Left lung (tissue), 10 donors: ENCODE data around the gene SKIC8. TPM values are rescaled to one million over a fixed set of nuclear protein-coding genes. Genes with fewer than 3 reads are reported as not detected.

ENCODE experiments used
- ATAC-seq: fragments of 200-7000 bp; cut with Tn5 transposase; one replicate; pipeline ENCODE4 v1.9.1; 2020; ENCODE audit warnings: moderate library complexity
- DNase-seq, 4 donors: peaks; one replicate each; pipeline ENCODE4 v3.0.0-alpha.2; 2013 to 2020
- H3K27ac ChIP-seq, 2 donors: fragments of 200-600 bp; sonication (generic) in 1 of 2; one replicate each; pipeline versions ENCODE4 v1.5.0 to v1.8.0; 2020 to 2021
- H3K27me3 ChIP-seq, 2 donors: fragments of 200-600 bp; sonication (generic) in 1 of 2; one replicate each; pipeline versions ENCODE4 v1.5.0 to v1.8.0; 2020 to 2021
- H3K36me3 ChIP-seq, 2 donors: fragments of 200-600 bp; sonication (generic) in 1 of 2; one replicate each; pipeline versions ENCODE4 v1.5.0 to v1.8.0; 2020 to 2021
- H3K4me1 ChIP-seq, 2 donors: fragments of 200-600 bp; one replicate each; pipeline ENCODE4 v1.8.0; 2021
- H3K4me3 ChIP-seq, 2 donors: fragments of 200-600 bp; sonication (generic) in 1 of 2; one replicate each; pipeline versions ENCODE4 v1.5.0 to v1.8.0; 2020 to 2021; ENCODE audit warnings: mild to moderate bottlenecking in 1 of 2
- H3K9me3 ChIP-seq, 2 donors: fragments of 200-600 bp; sonication (generic) in 1 of 2; one replicate each; pipeline versions ENCODE4 v1.5.0 to v1.8.0; 2020 to 2021
- CTCF ChIP-seq, 2 donors: fragments of 200-600 bp; sonication (generic) in 1 of 2; IDR thresholded peaks; one replicate each; pipeline versions ENCODE4 v1.5.0 to v1.8.0; 2021; ENCODE audit warnings: antibody characterized with exemption in 2 of 2
- intact Hi-C, 2 donors: fragments of 100-400 bp; cut with DNase I; formaldehyde crosslinking; loops; one replicate each; pipeline versions ENCODE4 v1.11.2 to v1.14.2; 2022
- polyA plus RNA-seq, 6 donors: library from polyadenylated mRNA; unstranded; fragments of 120-200 nt; gene quantifications; one replicate each; pipeline ENCODE4 v1.2.1, GENCODE V29; 2013; ENCODE audit not compliant: insufficient read length in 6 of 6
- total RNA-seq, 2 donors: library from RNA; stranded (reverse); fragmentation: NEBNext Ultra II Directional; extraction: Animal tissue kit (Norgen Biotek cat#: 25700); gene quantifications; one replicate each; pipeline ENCODE4 v1.2.1, GENCODE V29; 2021
- donor health status: DM: no; HTN: yes; CAD: no.
- donor health status: DM: no; HTN: no; CAD: no.

The SKIC8 gene
- total and polyA plus RNA-seq, 8 donors, result 36.1 to 122 (median 108) TPM

- DNase-seq (no peak), ATAC-seq (no peak)
- H3K36me3 ChIP-seq, result no peaks in the 10 kb centered on the region
- no peak for TF ChIP-seq CTCF (IDR thresholded peaks at IDR 0.05)
- no peaks in the 10 kb centered on the region for H3K9me3 ChIP-seq
- H3K4me1 ChIP-seq, result no peaks in the 10 kb centered on the region
- intact Hi-C loops, result loop anchor here (5.0 to 10.0 kb wide), 2 partner anchors 125 to 272 kb away; no protein-coding TSS in a partner anchor
- no peak overlapping the region for H3K27ac ChIP-seq
- H3K27me3 ChIP-seq, result peaks cover 0 to 4% of the 10 kb centered on the region in 2 donors
- no peak overlapping the region for H3K4me3 ChIP-seq
These were observed 62.3 kb downstream of the SKIC8 start for GRCh38 chr15:78237146-78237545.

GRCh38 chr15:78236491-78236890 lies 62.9 kb downstream of the SKIC8 start:
- H3K4me1 ChIP-seq, result no peaks in the 10 kb centered on the region
- no peaks in the 10 kb centered on the region for H3K9me3 ChIP-seq

GRCh38 chr15:78234515-78235040 lies 64.8 kb downstream of the SKIC8 start, which contains the start of gene ACSBG1:
Gene ACSBG1, minus strand, starts transcription at chr15:78234565. Its CDS starts 64 bp downstream, at chr15:78234501.
- Histone ChIP-seq H3K27me3 (no peaks in the 10 kb centered on the region), H3K9me3 (no peaks in the 10 kb centered on the region)
- intact Hi-C loops, result loop anchor here (5.0 to 10.0 kb wide), 2 partner anchors 122 to 270 kb away; no protein-coding TSS in a partner anchor

More at GRCh38 chr15:78236491-78236890, 62.9 kb downstream of the SKIC8 start:
- no peak for ATAC-seq
- peaks cover 0 to 4% of the 10 kb centered on the region in 2 donors for H3K27me3 ChIP-seq
- H3K4me3 ChIP-seq, result no peak overlapping the region
- H3K27ac ChIP-seq, result no peak overlapping the region
- no peak for DNase-seq
- H3K36me3 ChIP-seq, result no peaks in the 10 kb centered on the region
- intact Hi-C loops, result loop anchor here (5.0 to 10.0 kb wide), 2 partner anchors 124 to 272 kb away; no protein-coding TSS in a partner anchor
- TF ChIP-seq CTCF (IDR thresholded peaks at IDR 0.05), result no peak

GRCh38 chr15:78233496-78233895 lies 65.9 kb downstream of the SKIC8 start:
- DNase-seq (no peak), ATAC-seq (no peak)
- no peaks in the 10 kb centered on the region for H3K27me3 ChIP-seq
- intact Hi-C loops, result loop anchor here in 1 of 2 donors (10.0 kb wide), 1 partner anchor 269 kb away; no protein-coding TSS in a partner anchor
- H3K4me1 ChIP-seq, result no peaks in the 10 kb centered on the region
- no peaks in the 10 kb centered on the region for H3K36me3 ChIP-seq
- H3K27ac ChIP-seq, result no peak overlapping the region
- H3K9me3 ChIP-seq, result no peaks in the 10 kb centered on the region
- no peak overlapping the region for H3K4me3 ChIP-seq
- TF ChIP-seq CTCF (IDR thresholded peaks at IDR 0.05), result no peak

More at GRCh38 chr15:78234515-78235040, 64.8 kb downstream of the SKIC8 start, which contains the start of gene ACSBG1:
- ATAC-seq (no peak), DNase-seq (no peak)
- Histone ChIP-seq H3K36me3 (no peaks in the 10 kb centered on the region), H3K27ac (no peak within 1 kb of the TSS), H3K4me1 (no peaks in the 10 kb centered on the region), H3K4me3 (no peak within 1 kb of the TSS)
- no peak for TF ChIP-seq CTCF (IDR thresholded peaks at IDR 0.05)

Other genes with a start within 250 kb of the SKIC8 start
- 10 to 100 TPM; 56.2 to 64.9 TPM for gene TBC1D2B, start 221.9 kb downstream of the SKIC8 start, total RNA-seq
- 10 to 100 TPM; 37.6 to 49.9 (median 45.4) TPM for gene TBC1D2B, start 221.9 kb downstream of the SKIC8 start, polyA plus RNA-seq
- gene SH2D7, start 207.0 kb downstream of the SKIC8 start, total RNA-seq, result not detected
- gene SH2D7, start 207.0 kb downstream of the SKIC8 start, polyA plus RNA-seq, result under 1 TPM; 0.27 to 0.69 (median 0.55) TPM
- gene CIB2, start 168.2 kb downstream of the SKIC8 start, total RNA-seq, result 1 to 10 TPM; 1.3 to 3.5 TPM
- 10 to 100 TPM; 20.2 to 31.9 (median 28.5) TPM for gene CIB2, start 168.2 kb downstream of the SKIC8 start, polyA plus RNA-seq
- 10 to 100 TPM; 60.3 to 81.1 TPM for gene IDH3A, start 150.2 kb downstream of the SKIC8 start, total RNA-seq
- gene IDH3A, start 150.2 kb downstream of the SKIC8 start, polyA plus RNA-seq, result 10 to 100 TPM; 35.8 to 55.6 (median 44.2) TPM
- 1 to 10 TPM in 1 of 2 donors, not detected in 1; 1.9 TPM for gene ACSBG1, start 65.0 kb downstream of the SKIC8 start, total RNA-seq
- gene ACSBG1, start 65.0 kb downstream of the SKIC8 start, polyA plus RNA-seq, result 1 to 10 TPM in 1 of 6 donors, under 1 TPM in 5; 0.42 to 1.4 (median 0.74) TPM
- 10 to 100 TPM; 17.2 to 22.3 TPM for gene DNAJA4, start 35.0 kb downstream of the SKIC8 start, total RNA-seq
- 10 to 100 TPM; 28.1 to 45.3 (median 38.6) TPM for gene DNAJA4, start 35.0 kb downstream of the SKIC8 start, polyA plus RNA-seq
- gene CRABP1, start 40.7 kb upstream of the SKIC8 start, total RNA-seq, result not detected
- gene CRABP1, start 40.7 kb upstream of the SKIC8 start, polyA plus RNA-seq, result under 1 TPM; 0.29 to 0.79 (median 0.40) TPM
- 10 to 100 TPM; 42.3 to 53.5 TPM for gene IREB2, start 138.6 kb upstream of the SKIC8 start, total RNA-seq
- gene IREB2, start 138.6 kb upstream of the SKIC8 start, polyA plus RNA-seq, result 10 to 100 TPM; 67.2 to 81.8 (median 74.1) TPM
- 1 to 10 TPM; 3.3 to 5.0 TPM for gene HYKK, start 208.0 kb upstream of the SKIC8 start, total RNA-seq
- gene HYKK, start 208.0 kb upstream of the SKIC8 start, polyA plus RNA-seq, result 1 to 10 TPM; 4.2 to 6.6 (median 6.1) TPM
- gene PSMA4, start 240.8 kb upstream of the SKIC8 start, total RNA-seq, result 100 to 1,000 TPM; 143 to 171 TPM
- gene PSMA4, start 240.8 kb upstream of the SKIC8 start, polyA plus RNA-seq, result 100 to 1,000 TPM; 204 to 233 (median 228) TPM